Measurements from ENCODE around the gene IGFBP4. TPM values are rescaled to one million over a fixed set of nuclear protein-coding genes. Genes with fewer than 3 reads are reported as not detected.
"Not testable (repeated sequence)": the region's sequence is repeated elsewhere in the genome, so short reads cannot be mapped to it uniquely, and the experiment has no call there.

The IGFBP4 gene
- total and polyA plus RNA-seq, 4 donors, result 99.2 to 1,001 (median 628) TPM

DNA sequence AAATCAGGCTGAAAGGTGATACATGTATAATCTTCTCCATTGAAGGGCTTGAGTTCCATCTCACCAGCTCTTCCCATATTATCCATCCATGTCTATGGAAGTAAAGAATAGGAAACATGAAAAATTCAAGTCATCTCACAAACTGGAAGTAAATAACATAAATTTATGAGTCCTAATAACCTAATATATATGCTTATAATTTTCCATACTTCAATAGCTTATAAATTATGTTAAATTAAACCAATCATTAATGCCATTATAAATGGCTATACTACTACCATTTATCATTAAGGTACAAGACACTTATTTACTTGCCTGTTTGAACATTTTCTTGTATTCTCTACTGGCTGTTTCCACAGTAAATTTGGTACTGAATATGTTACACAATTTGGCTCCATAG is 30.4 kb upstream of the IGFBP4 start:
- intact Hi-C loops (cut with DNase I), result loop anchor here in 1 of 2 donors (10.0 kb wide), 1 partner anchor 108 kb away; the partner anchor contains the start of gene RARA
- no peak overlapping the region for H3K4me3 ChIP-seq (ENCODE audit: low read length in 2 of 2)
- no peaks in the 10 kb centered on the region for H3K36me3 ChIP-seq (ENCODE audit: control insufficient read depth in 1 of 2, insufficient read depth in 2 of 2, low read length in 1 of 2)
- H3K27me3 ChIP-seq (ENCODE audit: control insufficient read depth in 1 of 2, insufficient read depth in 2 of 2, low read length in 1 of 2), result no peaks in the 10 kb centered on the region
- H3K27ac ChIP-seq (ENCODE audit: low read depth in 1 of 2, low read length in 2 of 2), result no peak overlapping the region
- H3K4me1 ChIP-seq (ENCODE audit: control insufficient read depth in 1 of 2, insufficient read depth in 2 of 2, low read length in 2 of 2), result no peaks in the 10 kb centered on the region
- H3K9me3 ChIP-seq (ENCODE audit: control insufficient read depth, low read length), result no peaks in the 10 kb centered on the region
- ATAC-seq (ENCODE audit: low FRiP score) (no peak), DNase-seq (no peak)

DNA sequence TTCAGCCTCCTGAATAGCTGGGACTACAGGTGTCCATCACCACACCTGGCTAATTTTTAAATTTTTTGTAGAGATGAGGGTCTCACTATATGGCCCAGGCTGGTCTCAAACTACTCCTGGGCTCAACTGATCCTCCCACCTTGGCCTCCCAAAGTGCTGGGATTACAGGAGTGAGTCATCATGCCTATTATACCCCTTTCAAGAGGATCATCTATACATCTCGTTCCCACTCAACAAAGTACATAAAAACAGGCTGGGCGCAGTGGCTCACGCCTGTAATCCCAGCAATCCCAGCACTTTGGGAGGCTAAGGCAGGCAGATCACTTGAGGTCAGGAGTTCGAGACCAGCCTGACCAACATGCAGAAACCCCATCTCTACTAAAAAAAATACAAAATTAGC is 28.9 kb upstream of the IGFBP4 start:
- 88 to 92% methylated on average over 4 of the region's 4 CpGs for WGBS, 2 donors

DNA sequence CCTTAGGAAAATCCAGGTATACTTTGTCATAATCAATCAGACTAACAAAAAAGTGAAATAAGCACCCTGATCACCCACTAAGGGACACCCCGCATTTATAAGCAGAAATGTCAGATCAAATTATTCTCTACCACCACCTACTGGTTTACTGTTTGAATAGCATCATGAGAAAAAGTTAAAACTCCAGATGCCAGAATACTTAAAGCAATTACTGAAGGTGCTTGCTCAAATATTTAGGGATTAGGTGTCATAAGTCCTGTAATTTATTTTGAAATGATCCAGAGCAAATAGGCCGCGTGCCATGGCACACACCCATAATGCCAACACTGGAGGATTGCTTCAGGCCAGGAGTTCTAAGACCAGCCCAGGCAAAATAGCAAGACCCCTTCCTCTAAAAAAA is 27.9 kb upstream of the IGFBP4 start:
- WGBS, 2 donors, result 34 to 35% methylated on average over 3 of the region's 3 CpGs
- ATAC-seq (ENCODE audit: low FRiP score) (no peak), DNase-seq (no peak)
- Histone ChIP-seq H3K27me3 (ENCODE audit: control insufficient read depth in 1 of 2, insufficient read depth in 2 of 2, low read length in 1 of 2) (no peaks in the 10 kb centered on the region), H3K36me3 (ENCODE audit: control insufficient read depth in 1 of 2, insufficient read depth in 2 of 2, low read length in 1 of 2) (no peaks in the 10 kb centered on the region), H3K4me1 (ENCODE audit: control insufficient read depth in 1 of 2, insufficient read depth in 2 of 2, low read length in 2 of 2) (no peaks in the 10 kb centered on the region), H3K27ac (ENCODE audit: low read depth in 1 of 2, low read length in 2 of 2) (no peak overlapping the region), H3K9me3 (ENCODE audit: control insufficient read depth, low read length) (no peaks in the 10 kb centered on the region), H3K4me3 (ENCODE audit: low read length in 2 of 2) (no peak overlapping the region)
- intact Hi-C loops (cut with DNase I), result loop anchor here in 1 of 2 donors (5.0 to 10.0 kb wide), 2 partner anchors 58 to 111 kb away; partner anchors contain the start of gene RARA

More for the DNA sequence above, 28.9 kb upstream of the IGFBP4 start:
- H3K9me3 ChIP-seq (ENCODE audit: control insufficient read depth, low read length); ATAC-seq (ENCODE audit: low FRiP score); H3K4me1 ChIP-seq (ENCODE audit: control insufficient read depth in 1 of 2, insufficient read depth in 2 of 2, low read length in 2 of 2); DNase-seq; H3K4me3 ChIP-seq (ENCODE audit: low read length in 2 of 2); H3K27me3 ChIP-seq (ENCODE audit: control insufficient read depth in 1 of 2, insufficient read depth in 2 of 2, low read length in 1 of 2); H3K36me3 ChIP-seq (ENCODE audit: control insufficient read depth in 1 of 2, insufficient read depth in 2 of 2, low read length in 1 of 2); H3K27ac ChIP-seq (ENCODE audit: low read depth in 1 of 2, low read length in 2 of 2): not testable (repeated sequence)
- intact Hi-C loops (cut with DNase I), result loop anchor here in 1 of 2 donors (10.0 kb wide), 1 partner anchor 110 kb away; the partner anchor contains the start of gene RARA

DNA sequence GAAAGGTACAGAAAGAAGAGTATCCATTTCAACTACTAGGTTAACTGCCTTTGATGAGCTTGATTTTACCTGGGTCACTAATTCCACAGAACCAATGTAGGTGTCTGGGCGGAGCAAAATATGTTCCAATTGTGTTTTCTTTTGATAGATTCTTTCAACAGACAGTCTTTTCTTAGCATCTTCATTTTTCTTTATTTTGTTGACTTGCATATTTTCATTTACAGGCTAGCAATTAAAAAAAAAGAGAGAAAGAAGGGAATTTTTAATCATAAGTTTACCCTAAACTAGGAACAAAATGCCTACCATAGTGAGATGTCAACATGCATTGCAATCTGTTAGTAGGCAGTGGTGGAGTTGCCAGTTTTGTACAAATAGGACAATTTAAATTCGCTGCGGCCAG is 26.6 kb upstream of the IGFBP4 start:
- WGBS, 2 donors, result 37 to 42% methylated on average over 3 of the region's 3 CpGs

DNA sequence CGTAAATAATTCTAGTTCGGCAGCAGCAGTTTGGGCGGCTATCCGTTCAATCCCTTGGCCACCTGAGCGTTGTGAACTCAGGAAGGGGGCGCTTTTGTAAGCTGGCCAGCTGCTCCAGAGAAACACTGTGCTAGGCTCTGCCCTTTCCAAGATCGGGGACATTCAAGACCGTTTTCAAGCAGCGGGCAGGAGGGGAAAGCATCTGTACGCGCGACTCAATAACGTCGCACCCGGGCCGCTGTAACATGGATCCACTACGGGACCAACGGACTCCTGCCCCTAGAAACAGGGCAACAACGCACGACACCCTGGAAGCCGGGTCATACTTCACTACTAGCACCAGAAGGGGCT is 26.0 kb upstream of the IGFBP4 start:
- no peak for DNase-seq
- intact Hi-C loops (cut with DNase I), result loop anchor here (2.0 to 10.0 kb wide), 3 partner anchors 58 to 112 kb away; partner anchors contain the start of gene RARA (in 1 of the 2)
- no peak for ATAC-seq (ENCODE audit: low FRiP score)

More for the DNA sequence above, 26.6 kb upstream of the IGFBP4 start:
- Histone ChIP-seq H3K27ac (ENCODE audit: low read depth in 1 of 2, low read length in 2 of 2) (no peak overlapping the region), H3K4me1 (ENCODE audit: control insufficient read depth in 1 of 2, insufficient read depth in 2 of 2, low read length in 2 of 2) (no peaks in the 10 kb centered on the region), H3K27me3 (ENCODE audit: control insufficient read depth in 1 of 2, insufficient read depth in 2 of 2, low read length in 1 of 2) (no peaks in the 10 kb centered on the region), H3K9me3 (ENCODE audit: control insufficient read depth, low read length) (no peaks in the 10 kb centered on the region), H3K36me3 (ENCODE audit: control insufficient read depth in 1 of 2, insufficient read depth in 2 of 2, low read length in 1 of 2) (no peaks in the 10 kb centered on the region), H3K4me3 (ENCODE audit: low read length in 2 of 2) (no peak overlapping the region)
- ATAC-seq (ENCODE audit: low FRiP score), result no peak
- DNase-seq, result no peak
- intact Hi-C loops (cut with DNase I), result loop anchor here (2.0 to 10.0 kb wide), 3 partner anchors 58 to 112 kb away; partner anchors contain the start of gene RARA (in 1 of the 2)

DNA sequence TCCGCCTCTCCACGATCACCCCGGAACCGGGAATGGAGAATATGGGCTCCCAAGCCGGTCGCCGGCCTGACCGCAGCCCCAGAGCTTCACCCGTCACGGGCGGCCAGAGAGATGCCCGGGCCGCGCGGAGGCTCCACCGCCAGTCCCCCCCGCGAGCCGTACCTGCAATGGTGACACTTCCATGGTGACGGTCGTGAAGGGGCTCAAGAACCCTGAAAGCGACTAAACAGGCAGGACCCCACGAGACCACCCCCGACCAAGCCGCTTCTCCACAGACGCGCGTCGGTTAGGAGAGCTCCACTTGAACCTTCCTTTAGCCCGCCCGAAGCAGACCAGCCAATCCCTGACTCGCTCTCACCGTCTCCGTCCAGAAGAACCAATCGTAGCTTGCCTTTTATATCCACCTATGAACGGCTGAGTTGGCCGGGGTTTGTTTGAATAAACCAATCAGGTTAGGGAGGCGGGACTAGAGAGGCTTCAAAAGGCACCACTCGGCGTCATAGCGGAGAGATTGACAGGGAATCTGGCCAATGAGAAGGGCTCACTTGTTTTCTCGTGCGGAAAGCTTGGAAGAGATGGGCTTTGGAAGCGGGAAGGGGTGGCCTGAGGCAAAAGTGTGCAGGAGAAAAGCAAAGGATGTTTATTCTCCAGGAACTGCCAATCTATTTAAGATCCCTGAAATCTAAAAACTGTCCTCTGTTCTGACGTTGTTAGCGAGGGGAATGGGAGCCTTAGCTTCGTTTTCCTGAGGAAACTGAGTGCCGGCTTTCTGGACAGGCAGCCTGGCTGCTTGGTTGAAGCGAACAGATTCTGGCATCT is 25.4 kb upstream of the IGFBP4 start, which contains the start of gene TOP2A:
TOP2A (minus strand) TSS at position 288 of the 819 bp plus-strand sequence; CDS start at position 183, 105 bp downstream.
- peak within 1 kb of the TSS; percentile 22 to 54 for H3K4me3 ChIP-seq (ENCODE audit: low read length in 2 of 2)
- WGBS, 2 donors, result 0% methylated on average over 49 of the region's 49 CpGs
- H3K27me3 ChIP-seq (ENCODE audit: control insufficient read depth in 1 of 2, insufficient read depth in 2 of 2, low read length in 1 of 2), result no peaks in the 10 kb centered on the region
- peak within 1 kb of the TSS in 1 of 2 donors; percentile 18 for H3K27ac ChIP-seq (ENCODE audit: low read depth in 1 of 2, low read length in 2 of 2)
- no peaks in the 10 kb centered on the region for H3K4me1 ChIP-seq (ENCODE audit: control insufficient read depth in 1 of 2, insufficient read depth in 2 of 2, low read length in 2 of 2)
- DNase-seq (peak; percentile 93 to 96), ATAC-seq (ENCODE audit: low FRiP score) (peak; percentile 100)
- no peaks in the 10 kb centered on the region for H3K36me3 ChIP-seq (ENCODE audit: control insufficient read depth in 1 of 2, insufficient read depth in 2 of 2, low read length in 1 of 2)
- no peaks in the 10 kb centered on the region for H3K9me3 ChIP-seq (ENCODE audit: control insufficient read depth, low read length)
- intact Hi-C loops (cut with DNase I), result loop anchor here (2.0 to 10.0 kb wide), 3 partner anchors 59 to 113 kb away; partner anchors contain the start of gene RARA (in 1 of the 2)

More for the DNA sequence above, 26.0 kb upstream of the IGFBP4 start:
- Histone ChIP-seq H3K4me1 (ENCODE audit: control insufficient read depth in 1 of 2, insufficient read depth in 2 of 2, low read length in 2 of 2) (no peaks in the 10 kb centered on the region), H3K27ac (ENCODE audit: low read depth in 1 of 2, low read length in 2 of 2) (no peak overlapping the region), H3K4me3 (ENCODE audit: low read length in 2 of 2) (peak overlapping the region in 1 of 2 donors; percentile 1), H3K27me3 (ENCODE audit: control insufficient read depth in 1 of 2, insufficient read depth in 2 of 2, low read length in 1 of 2) (no peaks in the 10 kb centered on the region), H3K36me3 (ENCODE audit: control insufficient read depth in 1 of 2, insufficient read depth in 2 of 2, low read length in 1 of 2) (no peaks in the 10 kb centered on the region), H3K9me3 (ENCODE audit: control insufficient read depth, low read length) (no peaks in the 10 kb centered on the region)
- WGBS, 2 donors, result 0% methylated on average over 21 of the region's 21 CpGs

DNA sequence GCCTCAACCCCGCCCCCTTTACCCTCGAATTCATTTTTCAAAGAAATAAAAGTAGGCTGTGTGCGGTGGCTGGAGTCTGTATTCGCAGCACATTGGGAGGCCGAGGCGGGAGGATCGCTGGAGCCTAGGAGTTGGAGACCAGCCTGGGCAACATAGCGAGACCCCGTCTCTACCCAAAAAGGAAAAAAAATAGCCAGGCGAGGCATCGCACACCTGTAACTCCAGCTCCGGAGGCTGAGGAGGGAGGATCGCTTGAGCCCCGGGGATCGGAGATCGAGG is 24.9 kb upstream of the IGFBP4 start:
- ATAC-seq (ENCODE audit: low FRiP score) (no peak), DNase-seq (peak; percentile 64 to 81)
- peak overlapping the region; percentile 22 to 54 for H3K4me3 ChIP-seq (ENCODE audit: low read length in 2 of 2)
- no peaks in the 10 kb centered on the region for H3K4me1 ChIP-seq (ENCODE audit: control insufficient read depth in 1 of 2, insufficient read depth in 2 of 2, low read length in 2 of 2)
- peak overlapping the region in 1 of 2 donors; percentile 18 for H3K27ac ChIP-seq (ENCODE audit: low read depth in 1 of 2, low read length in 2 of 2)
- H3K9me3 ChIP-seq (ENCODE audit: control insufficient read depth, low read length), result no peaks in the 10 kb centered on the region
- 47 to 50% methylated on average over 16 of the region's 16 CpGs for WGBS, 2 donors
- no peaks in the 10 kb centered on the region for H3K27me3 ChIP-seq (ENCODE audit: control insufficient read depth in 1 of 2, insufficient read depth in 2 of 2, low read length in 1 of 2)
- no peaks in the 10 kb centered on the region for H3K36me3 ChIP-seq (ENCODE audit: control insufficient read depth in 1 of 2, insufficient read depth in 2 of 2, low read length in 1 of 2)
- intact Hi-C loops (cut with DNase I), result loop anchor here in 1 of 2 donors (5.0 to 10.0 kb wide), 2 partner anchors 61 to 114 kb away; partner anchors contain the start of gene RARA

DNA sequence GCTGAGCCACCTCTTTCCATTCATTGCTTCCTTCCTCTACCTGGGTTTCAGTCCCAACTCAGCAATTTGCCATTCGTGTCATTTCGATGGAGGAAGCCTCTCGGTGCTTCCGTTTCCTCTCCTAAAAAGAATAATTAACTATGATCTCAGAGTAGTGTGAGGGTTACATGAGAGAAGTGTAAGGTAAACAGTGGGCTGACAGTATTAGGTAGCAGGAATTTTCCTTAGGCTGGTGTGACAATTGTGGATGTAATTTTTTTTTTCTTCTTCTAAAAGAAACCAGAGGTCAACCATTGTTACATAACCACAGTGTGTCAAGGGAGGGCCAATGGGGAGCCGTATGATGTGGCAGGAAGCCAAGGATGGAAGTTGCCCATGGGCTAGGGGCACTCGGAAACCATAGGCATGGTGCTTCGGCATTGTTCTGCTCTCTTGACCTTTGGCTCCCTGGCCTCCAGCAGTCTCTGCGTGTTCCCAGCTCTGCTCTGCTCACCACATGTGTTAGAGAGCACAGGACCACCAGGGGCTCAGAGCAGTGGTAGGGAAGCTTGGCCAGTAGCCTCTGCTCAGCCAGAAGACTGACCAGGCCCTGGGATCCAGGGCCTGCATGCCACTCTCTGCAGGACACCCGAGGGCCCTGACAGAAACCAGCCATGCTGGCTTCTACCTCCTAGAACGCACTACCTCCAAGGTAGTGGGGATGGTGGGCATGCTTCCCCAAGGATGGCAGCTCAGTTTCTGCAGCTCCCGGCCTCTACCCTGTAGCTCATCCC is 23.5 kb upstream of the IGFBP4 start:
- Histone ChIP-seq H3K27me3 (ENCODE audit: control insufficient read depth in 1 of 2, insufficient read depth in 2 of 2, low read length in 1 of 2) (no peaks in the 10 kb centered on the region), H3K4me1 (ENCODE audit: control insufficient read depth in 1 of 2, insufficient read depth in 2 of 2, low read length in 2 of 2) (no peaks in the 10 kb centered on the region), H3K9me3 (ENCODE audit: control insufficient read depth, low read length) (no peaks in the 10 kb centered on the region), H3K4me3 (ENCODE audit: low read length in 2 of 2) (no peak overlapping the region), H3K36me3 (ENCODE audit: control insufficient read depth in 1 of 2, insufficient read depth in 2 of 2, low read length in 1 of 2) (no peaks in the 10 kb centered on the region), H3K27ac (ENCODE audit: low read depth in 1 of 2, low read length in 2 of 2) (no peak overlapping the region)
- ATAC-seq (ENCODE audit: low FRiP score) (no peak), DNase-seq (no peak)
- 76 to 85% methylated on average over 11 of the region's 11 CpGs for WGBS, 2 donors
- intact Hi-C loops (cut with DNase I), result loop anchor here in 1 of 2 donors (5.0 to 10.0 kb wide), 2 partner anchors 62 to 115 kb away; partner anchors contain the start of gene RARA

Measured in aorta (tissue), 5 donors.